Stimulated activated naive CD4-positive, alpha-beta T cell (primary cell): ENCODE data around the gene MYO18B.

Experiments used
- DNase-seq, 6 experiments: peaks; one replicate each; lab custom pipeline; 2025; lab: John Stamatoyannopoulos, UW

The MYO18B gene

GRCh38 chr22:25823276-25823675 lies 81.3 kb downstream of the MYO18B start:
- DNase-seq = no peak

GRCh38 chr22:25824828-25825423 lies 82.9 kb downstream of the MYO18B start:
- no peak for DNase-seq

GRCh38 chr22:25827415-25827814 lies 85.4 kb downstream of the MYO18B start:
- DNase-seq = no peak

- DNase-seq = no peak
Observed at GRCh38 chr22:25828422-25828821, 86.4 kb downstream of the MYO18B start.

GRCh38 chr22:25829237-25829636 lies 87.2 kb downstream of the MYO18B start:
- no peak for DNase-seq

GRCh38 chr22:25829808-25830777 lies 88.1 kb downstream of the MYO18B start:
- no peak for DNase-seq

GRCh38 chr22:25833091-25833490 lies 91.1 kb downstream of the MYO18B start:
- DNase-seq = no peak

- no peak for DNase-seq
Observed at GRCh38 chr22:25833676-25834075, 91.7 kb downstream of the MYO18B start.

GRCh38 chr22:25834490-25834889 lies 92.5 kb downstream of the MYO18B start:
- no peak for DNase-seq

GRCh38 chr22:25835348-25835747 lies 93.4 kb downstream of the MYO18B start:
- no peak for DNase-seq

- DNase-seq = no peak
Observed at GRCh38 chr22:25837288-25837900, 95.4 kb downstream of the MYO18B start.

GRCh38 chr22:25838960-25839741 lies 97.2 kb downstream of the MYO18B start:
- DNase-seq = no peak

- DNase-seq = no peak
Observed at GRCh38 chr22:25839755-25840154, 97.8 kb downstream of the MYO18B start.

- no peak for DNase-seq
Observed at GRCh38 chr22:25840167-25840566, 98.2 kb downstream of the MYO18B start.

GRCh38 chr22:25840891-25841290 lies 98.9 kb downstream of the MYO18B start:
- no peak for DNase-seq

- DNase-seq = no peak
Observed at GRCh38 chr22:25841775-25842174, 99.8 kb downstream of the MYO18B start.

GRCh38 chr22:25843660-25844405 lies 101.8 kb downstream of the MYO18B start:
- DNase-seq = no peak

GRCh38 chr22:25844601-25845000 lies 102.6 kb downstream of the MYO18B start:
- DNase-seq = no peak

- no peak for DNase-seq
Observed at GRCh38 chr22:25845985-25846745, 104.2 kb downstream of the MYO18B start.

- no peak for DNase-seq
Observed at GRCh38 chr22:25847451-25847850, 105.5 kb downstream of the MYO18B start.

- no peak for DNase-seq
Observed at GRCh38 chr22:25848954-25849353, 107.0 kb downstream of the MYO18B start.
